NCI-H187 treated with DMSO at 0.1 percent for 48 hours (cell line): ENCODE results near the gene CCDC33.
A peak's percentile ranks its signal among the peaks of the same experiment; 100 is the strongest.

Source experiments
- DNase-seq: peaks from one replicate; lab custom pipeline; 2025; lab: John Stamatoyannopoulos, UW

Gene CCDC33

GRCh38 chr15:74235962-74236361 lies at the start of gene CCDC33:
Gene CCDC33 (plus strand): TSS chr15:74236326. CDS start chr15:74236720, 394 bp downstream.
- peak; percentile 91 for DNase-seq

GRCh38 chr15:74188216-74188615 lies 47.9 kb upstream of the CCDC33 start:
- no peak for DNase-seq

GRCh38 chr15:74191798-74192197 lies 44.3 kb upstream of the CCDC33 start:
- no peak for DNase-seq

- DNase-seq: no peak
Measured at GRCh38 chr15:74192751-74193150, 43.4 kb upstream of the CCDC33 start.

- no peak for DNase-seq
Measured at GRCh38 chr15:74193299-74193718, 42.8 kb upstream of the CCDC33 start.

GRCh38 chr15:74193905-74194304 lies 42.2 kb upstream of the CCDC33 start:
- no peak for DNase-seq

GRCh38 chr15:74194572-74195559 lies 41.3 kb upstream of the CCDC33 start:
- no peak for DNase-seq

- no peak for DNase-seq
Measured at GRCh38 chr15:74196175-74196574, 40.0 kb upstream of the CCDC33 start.

- no peak for DNase-seq
Measured at GRCh38 chr15:74197176-74197965, 38.8 kb upstream of the CCDC33 start.

GRCh38 chr15:74199297-74199652 lies 36.9 kb upstream of the CCDC33 start:
- no peak for DNase-seq

- no peak for DNase-seq
Measured at GRCh38 chr15:74200412-74200815, 35.7 kb upstream of the CCDC33 start.

- no peak for DNase-seq
Measured at GRCh38 chr15:74200871-74201419, 35.2 kb upstream of the CCDC33 start.

GRCh38 chr15:74201710-74202420 lies 34.3 kb upstream of the CCDC33 start:
- no peak for DNase-seq

GRCh38 chr15:74202452-74203401 lies 33.4 kb upstream of the CCDC33 start, which contains the start of gene STRA6:
Gene STRA6 (minus strand): TSS chr15:74202787. CDS start chr15:74202267, 520 bp downstream.
- no peak for DNase-seq

GRCh38 chr15:74203914-74204431 lies 32.2 kb upstream of the CCDC33 start:
- no peak for DNase-seq

GRCh38 chr15:74205582-74205947 lies 30.6 kb upstream of the CCDC33 start:
- no peak for DNase-seq

- no peak for DNase-seq
Measured at GRCh38 chr15:74206801-74207281, 29.3 kb upstream of the CCDC33 start.

GRCh38 chr15:74207652-74208440 lies 28.3 kb upstream of the CCDC33 start:
- no peak for DNase-seq

GRCh38 chr15:74208496-74208895 lies 27.6 kb upstream of the CCDC33 start:
- no peak for DNase-seq
